HS-5 (cell line): ENCODE data around the gene TRAPPC2L.
"Not testable (repeated sequence)": the region's sequence is repeated elsewhere in the genome, so short reads cannot be mapped to it uniquely, and the experiment has no call there.

Experiments
- DNase-seq: peaks from one replicate; pipeline ENCODE4 v3.0.0-alpha.2; 2012; ENCODE audit warnings: low read depth

The TRAPPC2L gene

GRCh38 chr16:88878967-88879787, 22.2 kb downstream of the TRAPPC2L start:
- DNase-seq: no peak

- DNase-seq: no peak
Measured at GRCh38 chr16:88879788-88880055, 22.8 kb downstream of the TRAPPC2L start.

GRCh38 chr16:88880226-88881006, 23.5 kb downstream of the TRAPPC2L start:
- DNase-seq: no peak

- no peak for DNase-seq
Measured at GRCh38 chr16:88881007-88881615, 24.2 kb downstream of the TRAPPC2L start.

- DNase-seq: no peak
Measured at GRCh38 chr16:88881675-88882357, 24.9 kb downstream of the TRAPPC2L start.

GRCh38 chr16:88882358-88883030, 25.6 kb downstream of the TRAPPC2L start:
- no peak for DNase-seq

GRCh38 chr16:88883117-88883895, 26.4 kb downstream of the TRAPPC2L start:
- DNase-seq: no peak

GRCh38 chr16:88883946-88884345, 27.0 kb downstream of the TRAPPC2L start:
- DNase-seq: no peak

GRCh38 chr16:88884569-88885271, 27.8 kb downstream of the TRAPPC2L start:
- DNase-seq: no peak

GRCh38 chr16:88885693-88886280, 28.9 kb downstream of the TRAPPC2L start:
- no peak for DNase-seq

GRCh38 chr16:88886420-88886844, 29.5 kb downstream of the TRAPPC2L start:
- DNase-seq: no peak

- DNase-seq: no peak
Measured at GRCh38 chr16:88886845-88887521, 30.1 kb downstream of the TRAPPC2L start.

GRCh38 chr16:88888057-88888456, 31.1 kb downstream of the TRAPPC2L start:
- no peak for DNase-seq

- no peak for DNase-seq
Measured at GRCh38 chr16:88888461-88889387, 31.8 kb downstream of the TRAPPC2L start.

- DNase-seq: not testable (repeated sequence)
Measured at GRCh38 chr16:88889702-88890352, 32.9 kb downstream of the TRAPPC2L start.

- DNase-seq: no peak
Measured at GRCh38 chr16:88891083-88891482, 34.2 kb downstream of the TRAPPC2L start.

GRCh38 chr16:88892065-88892464, 35.1 kb downstream of the TRAPPC2L start:
- no peak for DNase-seq
